Gastroesophageal sphincter (tissue), 4 donors: Measurements from ENCODE around the gene NSD2. TPM values are rescaled to one million over a fixed set of nuclear protein-coding genes. Genes with fewer than 3 reads are reported as not detected.

Experiments
- ATAC-seq: fragments of 150-250 bp; one replicate; pipeline ENCODE4 v1.9.1; 2016; ENCODE audit warnings: mild to moderate bottlenecking, moderate library complexity
- H3K27ac ChIP-seq, 4 donors: fragments of 200-600 bp; sonication (generic) in 3 of 4; 1 replicate in 3 of 4; 2 replicates in 1 of 4; pipeline ENCODE4 v1.5.1; 2016 to 2019
- H3K27me3 ChIP-seq: fragments of 200-600 bp; sonication (generic); one replicate; pipeline ENCODE4 v1.5.1; 2019
- H3K36me3 ChIP-seq, 2 donors: fragments of 200-600 bp; sonication (generic); one replicate each; pipeline ENCODE4 v1.5.1; 2019; ENCODE audit warnings: control low read depth in 1 of 2
- H3K4me1 ChIP-seq, 3 donors: fragments of 200-600 bp; sonication (generic); 1 replicate in 2 of 3; 2 replicates in 1 of 3; pipeline ENCODE4 v1.5.1; 2016 to 2019; ENCODE audit warnings: control low read depth in 2 of 3
- H3K4me3 ChIP-seq, 2 donors: fragments of 200-600 bp; sonication (generic); one replicate each; pipeline ENCODE4 v1.5.1; 2019; ENCODE audit warnings: mild to moderate bottlenecking in 1 of 2, moderate library complexity in 1 of 2
- H3K9me3 ChIP-seq, 3 donors: fragments of 200-600 bp; sonication (generic); one replicate each; pipeline ENCODE4 v1.5.1; 2017 to 2019; ENCODE audit warnings: control low read depth in 2 of 3
- EP300 ChIP-seq: sonication (generic); formaldehyde crosslinking; IDR thresholded peaks from one replicate; pipeline ENCODE4 v1.6.1; 2017; ENCODE audit warnings: antibody characterized with exemption, mild to moderate bottlenecking
- POLR2A ChIP-seq, 2 donors: fragments of 450-650 bp; IDR thresholded peaks; one replicate each; pipeline ENCODE4 v1.6.1; 2017; ENCODE audit warnings: antibody characterized with exemption in 2 of 2, mild to moderate bottlenecking in 2 of 2, moderate library complexity in 1 of 2
- POLR2AphosphoS5 ChIP-seq: sonication (generic); formaldehyde crosslinking; IDR thresholded peaks from one replicate; pipeline ENCODE4 v1.6.1; 2017; ENCODE audit warnings: antibody characterized with exemption
- WGBS, 2 donors: methylation state at CpG; one replicate each; pipeline ENCODE4 v1.1.5; 2018; ENCODE audit warnings: low coverage in 1 of 2; 5-methylcytosine and 5-hydroxymethylcytosine counted together
- total RNA-seq, 4 donors: library from RNA; depleted of rRNA; stranded (reverse); fragments of >200 nt; gene quantifications; one replicate each; pipeline ENCODE4 v1.1.0, GENCODE V29; 2016
- TF ChIP-seq, protein P1 (sequence below), 4 experiments: fragments of 200-600 bp in 2 of 4; fragments of 450-650 bp in 2 of 4; sonication (generic) in 1 of 4; IDR thresholded peaks; one replicate each; pipeline ENCODE4 v1.5.1; 2017 to 2019; ENCODE audit warnings: antibody characterized with exemption in 4 of 4, mild to moderate bottlenecking in 2 of 4, moderate library complexity in 2 of 4

The NSD2 gene
- total RNA-seq, 4 donors from 2014 or later = 37.8 to 47.3 (median 39.4) TPM

- peaks cover 0 to 71% of the 10 kb centered on the region in 2 donors for H3K36me3 ChIP-seq
- ATAC-seq = no peak
- no peak for TF ChIP-seq POLR2AphosphoS5
- TF ChIP-seq, protein P1, sequence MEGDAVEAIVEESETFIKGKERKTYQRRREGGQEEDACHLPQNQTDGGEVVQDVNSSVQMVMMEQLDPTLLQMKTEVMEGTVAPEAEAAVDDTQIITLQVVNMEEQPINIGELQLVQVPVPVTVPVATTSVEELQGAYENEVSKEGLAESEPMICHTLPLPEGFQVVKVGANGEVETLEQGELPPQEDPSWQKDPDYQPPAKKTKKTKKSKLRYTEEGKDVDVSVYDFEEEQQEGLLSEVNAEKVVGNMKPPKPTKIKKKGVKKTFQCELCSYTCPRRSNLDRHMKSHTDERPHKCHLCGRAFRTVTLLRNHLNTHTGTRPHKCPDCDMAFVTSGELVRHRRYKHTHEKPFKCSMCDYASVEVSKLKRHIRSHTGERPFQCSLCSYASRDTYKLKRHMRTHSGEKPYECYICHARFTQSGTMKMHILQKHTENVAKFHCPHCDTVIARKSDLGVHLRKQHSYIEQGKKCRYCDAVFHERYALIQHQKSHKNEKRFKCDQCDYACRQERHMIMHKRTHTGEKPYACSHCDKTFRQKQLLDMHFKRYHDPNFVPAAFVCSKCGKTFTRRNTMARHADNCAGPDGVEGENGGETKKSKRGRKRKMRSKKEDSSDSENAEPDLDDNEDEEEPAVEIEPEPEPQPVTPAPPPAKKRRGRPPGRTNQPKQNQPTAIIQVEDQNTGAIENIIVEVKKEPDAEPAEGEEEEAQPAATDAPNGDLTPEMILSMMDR (IDR thresholded peaks at IDR 0.05) = no peak
- no peak for TF ChIP-seq EP300
- no peak for TF ChIP-seq POLR2A (IDR thresholded peaks at IDR 0.05)
- no peak overlapping the region for H3K27ac ChIP-seq
- H3K9me3 ChIP-seq = no peaks in the 10 kb centered on the region
- no peaks in the 10 kb centered on the region for H3K27me3 ChIP-seq
- H3K4me3 ChIP-seq = no peak overlapping the region
- H3K4me1 ChIP-seq = peaks cover 0 to 9% (median 0%) of the 10 kb centered on the region in 3 donors
- WGBS, 2 donors = 90 to 100% methylated on average over 1 to 5 of the region's 5 CpGs
Measured at GRCh38 chr4:1990676-1991075, 119.5 kb downstream of the NSD2 start.

DNA sequence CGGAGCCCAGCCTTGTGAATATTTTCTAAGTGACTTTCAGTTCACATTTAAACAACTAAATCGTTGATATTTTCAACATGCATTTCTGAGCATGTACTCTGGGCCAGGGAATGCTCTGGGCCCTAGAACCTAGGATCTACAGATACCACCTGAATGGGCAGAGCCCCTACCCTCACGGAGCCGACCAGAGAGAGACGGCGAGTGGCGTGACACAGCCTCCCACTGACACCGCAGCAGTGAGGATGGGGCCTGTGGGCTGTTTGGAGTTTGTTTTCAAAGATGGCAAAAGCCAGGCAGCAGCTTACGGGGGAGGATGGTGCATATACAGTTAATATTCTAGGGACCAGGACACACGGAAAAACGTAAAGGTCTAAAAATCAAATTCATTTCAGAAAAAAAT, 119.9 kb downstream of the NSD2 start:
- no peaks in the 10 kb centered on the region for H3K27me3 ChIP-seq
- peaks cover 0 to 67% of the 10 kb centered on the region in 2 donors for H3K36me3 ChIP-seq
- no peak overlapping the region for H3K4me3 ChIP-seq
- no peak overlapping the region for H3K27ac ChIP-seq
- no peaks in the 10 kb centered on the region for H3K9me3 ChIP-seq
- H3K4me1 ChIP-seq = peaks cover 0 to 9% (median 0%) of the 10 kb centered on the region in 3 donors
- no peak for ATAC-seq
- no peak for TF ChIP-seq POLR2A (IDR thresholded peaks at IDR 0.05)
- TF ChIP-seq POLR2AphosphoS5 = no peak
- TF ChIP-seq EP300 = no peak
- TF ChIP-seq, protein P1 (IDR thresholded peaks at IDR 0.05) = no peak
- 76 to 88% methylated on average over 1 to 4 of the region's 11 CpGs for WGBS, 2 donors

- H3K4me3 ChIP-seq = no peak overlapping the region
Measured at GRCh38 chr4:1991596-1992434, 120.6 kb downstream of the NSD2 start.

GRCh38 chr4:1992468-1993168, 121.4 kb downstream of the NSD2 start:
- Histone ChIP-seq H3K36me3 (peaks cover 0 to 66% of the 10 kb centered on the region in 2 donors), H3K4me1 (peaks cover 0 to 9% (median 0%) of the 10 kb centered on the region in 3 donors), H3K27ac (no peak overlapping the region), H3K4me3 (no peak overlapping the region), H3K27me3 (no peaks in the 10 kb centered on the region), H3K9me3 (peaks cover 0 to 10% (median 2%) of the 10 kb centered on the region in 3 donors)
- 62 to 63% methylated on average over 2 to 3 of the region's 45 CpGs for WGBS, 2 donors
- TF ChIP-seq EP300 (no peak), POLR2AphosphoS5 (no peak), POLR2A (IDR thresholded peaks at IDR 0.05) (no peak)
- TF ChIP-seq, protein P1 (IDR thresholded peaks at IDR 0.05) = no peak
- ATAC-seq = no peak

More at GRCh38 chr4:1991596-1992434, 120.6 kb downstream of the NSD2 start:
- no peak for ATAC-seq
- Histone ChIP-seq H3K36me3 (peaks cover 0 to 66% of the 10 kb centered on the region in 2 donors), H3K4me1 (peaks cover 0 to 9% (median 0%) of the 10 kb centered on the region in 3 donors), H3K27ac (no peak overlapping the region), H3K27me3 (no peaks in the 10 kb centered on the region), H3K9me3 (peaks cover 0 to 2% (median 0%) of the 10 kb centered on the region in 3 donors)
- TF ChIP-seq, protein P1 (IDR thresholded peaks at IDR 0.05) = no peak
- TF ChIP-seq POLR2A (IDR thresholded peaks at IDR 0.05) = no peak
- no peak for TF ChIP-seq EP300
- TF ChIP-seq POLR2AphosphoS5 = no peak
- 85 to 94% methylated on average over 3 to 4 of the region's 37 CpGs for WGBS, 2 donors
